Measurements from ENCODE around the gene MYCBP2.

The MYCBP2 gene

GRCh38 chr13:77329133-77329910 lies 2.4 kb upstream of the MYCBP2 start:
- Histone ChIP-seq H3K4me1 (ENCODE audit: control insufficient read depth, insufficient read depth, low read length) (no peaks in the 10 kb centered on the region), H3K4me3 (ENCODE audit: low read depth, low read length) (peak overlapping the region; percentile 79), H3K27ac (ENCODE audit: extremely low read depth, low read depth, low read length) (peak overlapping the region; percentile 59), H3K9me3 (ENCODE audit: control insufficient read depth, insufficient read depth, low read depth, low read length) (no peaks in the 10 kb centered on the region), H3K36me3 (ENCODE audit: control insufficient read depth in 2 of 2, insufficient read depth in 1 of 2, low read length in 2 of 2) (no peaks in the 10 kb centered on the region)
- POLR2A ChIA-PET: interaction anchor here (0.6 kb wide), 1 partner anchor 445 kb away, joined by 6 read pairs; no protein-coding TSS in a partner anchor
- CTCF ChIA-PET: interaction anchor here (1.2 kb wide), 1 partner anchor 149 kb away, joined by 3 read pairs; no protein-coding TSS in a partner anchor
- no peak for TF ChIP-seq RBAK (tag by site-specific recombination; IDR thresholded peaks at IDR 0.05)
- TF ChIP-seq ZNF664 (tag by site-specific recombination; IDR thresholded peaks at IDR 0.05): peak; percentile 48; the same call in 1 of the 2 replicates
- no peak for TF ChIP-seq ZNF701 (tag by site-specific recombination; IDR thresholded peaks at IDR 0.05)
- TF ChIP-seq KLF8 (tag by site-specific recombination; IDR thresholded peaks at IDR 0.05): peak; percentile 62; the same call in 1 of the 2 replicates
- no peak for TF ChIP-seq ZNF416 (tag by site-specific recombination; IDR thresholded peaks at IDR 0.05)
- TF ChIP-seq ZNF391 (tag by site-specific recombination; IDR thresholded peaks at IDR 0.05; ENCODE audit: borderline replicate concordance, low read depth): peak; percentile 23; the same call in 1 of the 2 replicates
- peak; percentile 97 for TF ChIP-seq TRIM28 (IDR thresholded peaks at IDR 0.05; ENCODE audit: borderline replicate concordance, low read length)
- TF ChIP-seq ZSCAN4 (tag by site-specific recombination; IDR thresholded peaks at IDR 0.05): peak; percentile 87
- TF ChIP-seq MZF1 (tag by site-specific recombination; IDR thresholded peaks at IDR 0.05; ENCODE audit: borderline replicate concordance): 0 out of 2 replicates have a peak, but pooled peaks have one; percentile 15
- TF ChIP-seq ZNF785 (tag by site-specific recombination; IDR thresholded peaks at IDR 0.05): no peak
- no peak for TF ChIP-seq ZBTB1 (tag by site-specific recombination; IDR thresholded peaks at IDR 0.05)
- no peak for TF ChIP-seq ZNF311 (tag by site-specific recombination; IDR thresholded peaks at IDR 0.05; ENCODE audit: borderline replicate concordance)
- no peak for TF ChIP-seq ZBTB8A (tag by site-specific recombination; IDR thresholded peaks at IDR 0.05)
- TF ChIP-seq ZNF791 (tag by site-specific recombination; IDR thresholded peaks at IDR 0.05): no peak
- TF ChIP-seq ZNF629 (tag by site-specific recombination; IDR thresholded peaks at IDR 0.05): peak; percentile 52; the same call in 1 of the 2 replicates
- no peak for TF ChIP-seq ZNF16 (tag by site-specific recombination; IDR thresholded peaks at IDR 0.05; ENCODE audit: low read depth)
- peak; percentile 70; the same call in 1 of the 2 replicates for TF ChIP-seq ZEB2 (tag by site-specific recombination; IDR thresholded peaks at IDR 0.05)
- no peak for TF ChIP-seq ZNF571 (tag by site-specific recombination; IDR thresholded peaks at IDR 0.05)
- TF ChIP-seq ZBTB21 (tag by site-specific recombination; IDR thresholded peaks at IDR 0.05): no peak
- no peak for TF ChIP-seq ZNF626 (tag by site-specific recombination; IDR thresholded peaks at IDR 0.05)
- TF ChIP-seq ZNF677 (tag by site-specific recombination; IDR thresholded peaks at IDR 0.05): no peak
- peak; percentile 58 for TF ChIP-seq ZXDB (tag by site-specific recombination; IDR thresholded peaks at IDR 0.05)
- TF ChIP-seq ZNF398 (tag by site-specific recombination; IDR thresholded peaks at IDR 0.05): no peak
- no peak for TF ChIP-seq ZNF280C (tag by site-specific recombination; IDR thresholded peaks at IDR 0.05)
- no peak for TF ChIP-seq ZNF621 (tag by site-specific recombination; IDR thresholded peaks at IDR 0.05)
- TF ChIP-seq ZNF580 (tag by site-specific recombination; IDR thresholded peaks at IDR 0.05): 0 out of 2 replicates have a peak, but pooled peaks have one; percentile 8
- TF ChIP-seq SALL2 (tag by site-specific recombination; IDR thresholded peaks at IDR 0.05; ENCODE audit: borderline replicate concordance): no peak
- no peak for TF ChIP-seq KLF17 (tag by site-specific recombination; IDR thresholded peaks at IDR 0.05)
- no peak for TF ChIP-seq ZNF645 (tag by site-specific recombination; IDR thresholded peaks at IDR 0.05)
- no peak for TF ChIP-seq ZNF585B (tag by site-specific recombination; IDR thresholded peaks at IDR 0.05)
- TF ChIP-seq ZNF169 (tag by site-specific recombination; IDR thresholded peaks at IDR 0.05): no peak

Data from HEK293 (cell line).